HepG2 (cell line): ENCODE measurements around the gene SDHAF1. TPM values are rescaled to one million over a fixed set of nuclear protein-coding genes. Genes with fewer than 3 reads are reported as not detected.

Experiments used
- ATAC-seq: fragments of 200-7000 bp; cut with Tn5 transposase; 3 replicates; pipeline ENCODE4 v1.9.1; 2020; ENCODE audit warnings: mild to moderate bottlenecking, moderate library complexity
- BruUV-seq: library from RNA; stranded (reverse); fragments of 400-500 nt; replicated peaks from 2 replicates; lab custom pipeline; 2021; lab: Mats Ljungman, UMichigan
- CTCF ChIA-PET: fragments of 300-600 bp; formaldehyde crosslinking; extraction: SDS; loops from one replicate; lab custom pipeline; 2021; ENCODE audit warnings: low total read pairs, inconsistent platforms, low intra/inter-chr PET ratio; lab: Yijun Ruan, JAX
- POLR2A ChIA-PET: fragments of 350-600 bp; sonication (Branson Sonifier 250); formaldehyde crosslinking; loops from one replicate; lab custom pipeline; 2020; ENCODE audit warnings: antibody characterized with exemption, inconsistent platforms; lab: Yijun Ruan, JAX
- DNase-seq: peaks from one replicate; pipeline ENCODE4 v3.0.0-alpha.2; 2015; ENCODE audit warnings: low spot score
- FAIRE-seq: peaks from 3 replicates; lab custom pipeline; 2011; peaks lifted over from hg19 to GRCh38; lab: Jason Lieb, UNC
- H2AFZ ChIP-seq: one replicate; pipeline ENCODE4 v1.6.1; 2011; ENCODE audit warnings: low read length, inconsistent platforms
- H3K27ac ChIP-seq: fragments of 300-600 bp; 3 replicates; pipeline ENCODE4 v1.8.0; 2011; ENCODE audit warnings: mixed run types, mild to moderate bottlenecking, mixed read lengths, low read length, inconsistent platforms; ENCODE audit not compliant: insufficient read depth; ENCODE audit errors: extremely low read length
- H3K27me3 ChIP-seq, 2 experiments: fragments of 200-600 bp in 1 of 2; 2 replicates in 1 of 2; 3 replicates in 1 of 2; pipeline versions ENCODE4 v1.6.0 to v1.8.0; 2011; ENCODE audit warnings: low read length in 2 of 2, mild to moderate bottlenecking in 2 of 2, moderate library complexity in 2 of 2, inconsistent platforms in 1 of 2; ENCODE audit not compliant: insufficient read depth in 2 of 2, control insufficient read depth in 1 of 2
- H3K36me3 ChIP-seq, 2 experiments: fragments of 200-600 bp in 1 of 2; replicated peaks in 1 of 2; 2 replicates in 1 of 2; 3 replicates in 1 of 2; pipeline versions ENCODE4 v1.5.1 to v1.8.0; 2011; ENCODE audit warnings: low read length in 2 of 2, inconsistent platforms in 1 of 2; ENCODE audit not compliant: insufficient read depth in 2 of 2, control insufficient read depth in 1 of 2
- H3K4me1 ChIP-seq: 2 replicates; pipeline ENCODE4 v1.5.1; 2012; ENCODE audit warnings: low read length, inconsistent platforms; ENCODE audit not compliant: insufficient read depth
- H3K4me2 ChIP-seq: 2 replicates; pipeline ENCODE4 v1.6.0; 2011; ENCODE audit warnings: low read depth, low read length, inconsistent platforms
- H3K4me3 ChIP-seq, 3 experiments: fragments of 200-600 bp in 1 of 3; sonication (generic), shearing (Covaris generic) in 1 of 3; replicated peaks in 1 of 3; 2 replicates each; pipeline ENCODE4 v1.5.1; 2011 to 2016; ENCODE audit warnings: low read length in 3 of 3, inconsistent platforms in 2 of 3, low read depth in 2 of 3, mild to moderate bottlenecking in 2 of 3, control low read depth in 1 of 3, mixed read lengths in 1 of 3; ENCODE audit not compliant: insufficient read depth in 1 of 3
- H3K79me2 ChIP-seq: one replicate; pipeline ENCODE4 v1.6.1; 2011; ENCODE audit warnings: low read length, inconsistent platforms; ENCODE audit not compliant: insufficient read depth
- H3K9ac ChIP-seq: 2 replicates; pipeline ENCODE4 v1.6.0; 2011; ENCODE audit warnings: mild to moderate bottlenecking, low read depth, low read length, inconsistent platforms; ENCODE audit not compliant: insufficient read depth
- H3K9me3 ChIP-seq: 2 replicates; pipeline ENCODE4 v1.5.1; 2012; ENCODE audit warnings: mild to moderate bottlenecking, low read length
- H4K20me1 ChIP-seq: 2 replicates; pipeline ENCODE4 v1.6.0; 2011; ENCODE audit warnings: inconsistent platforms, mild to moderate bottlenecking, low read length, moderate library complexity; ENCODE audit not compliant: insufficient read depth
- AGO2 ChIP-seq: fragments of 200-400 bp; formaldehyde crosslinking; optimal IDR thresholded peaks from 2 replicates; pipeline ENCODE3; 2017; ENCODE audit warnings: mild to moderate bottlenecking, low read depth, low read length, moderate library complexity
- BATF2 ChIP-seq: sonication (generic); formaldehyde crosslinking; IDR thresholded peaks from 2 replicates; pipeline ENCODE4 v1.8.0; 2022; ENCODE audit warnings: mild to moderate bottlenecking, missing genetic modification reagents, moderate library complexity
- BRF2 ChIP-seq: sonication (generic); formaldehyde crosslinking; IDR thresholded peaks from 2 replicates; pipeline ENCODE4 v1.8.1; 2022; ENCODE audit warnings: mild to moderate bottlenecking, missing genetic modification reagents
- KLF16 ChIP-seq, 2 experiments: sonication (generic) in 1 of 2; formaldehyde crosslinking in 1 of 2; IDR thresholded peaks; 2 replicates each; pipeline versions ENCODE4 v1.6.1 to v1.8.0; 2016 to 2023; ENCODE audit warnings: missing genetic modification reagents in 2 of 2, missing compliant biosample characterization in 1 of 2
- STAT5B ChIP-seq: sonication (generic); formaldehyde crosslinking; IDR thresholded peaks from 2 replicates; pipeline ENCODE4 v1.4.0; 2020; ENCODE audit warnings: missing genetic modification reagents
- ZNF180 ChIP-seq: sonication (generic); formaldehyde crosslinking; IDR thresholded peaks from 2 replicates; pipeline ENCODE4 v1.4.0; 2020; ENCODE audit warnings: low read depth, missing genetic modification reagents, borderline replicate concordance
- ZNF343 ChIP-seq: sonication (generic); formaldehyde crosslinking; IDR thresholded peaks from 2 replicates; pipeline ENCODE4 v1.4.0; 2020; ENCODE audit warnings: mild to moderate bottlenecking, missing genetic modification reagents
- ZNF629 ChIP-seq: sonication (generic); formaldehyde crosslinking; conservative IDR thresholded peaks from 2 replicates; pipeline ENCODE4 v1.5.0; 2020; ENCODE audit warnings: missing genetic modification reagents
- ZNF724P ChIP-seq: sonication (generic); formaldehyde crosslinking; IDR thresholded peaks from 2 replicates; pipeline ENCODE4 v1.8.0; 2022; ENCODE audit warnings: missing genetic modification reagents, borderline replicate concordance
- ZNF784 ChIP-seq: sonication (generic); formaldehyde crosslinking; IDR thresholded peaks from 2 replicates; pipeline ENCODE4 v1.5.1; 2020; ENCODE audit warnings: missing genetic modification reagents, mild to moderate bottlenecking, borderline replicate concordance
- WGBS: methylation state at CpG from one replicate; pipeline ENCODE4 v1.1.6; 2017; ENCODE audit warnings: low lambda C conversion rate; 5-methylcytosine and 5-hydroxymethylcytosine counted together
- in situ Hi-C: cut with HindIII; loops from 2 replicates; pipeline ENCODE4 v1.10.0; 2017; ENCODE audit warnings: low pct_unique_long_range_greater_than_20kb; ENCODE audit not compliant: extremely low pct_ligation_motif_present
- intact Hi-C: fragments of 100-400 bp; cut with micrococcal nuclease; formaldehyde crosslinking; loops from one replicate; pipeline ENCODE4 v1.10.0; 2022; ENCODE audit not compliant: unreplicated experiment
- polyA plus RNA-seq, 8 experiments: library from polyadenylated mRNA; depleted of rRNA in 3 of 8; stranded (reverse) in 7 of 8; unstranded in 1 of 8; fragments of >200 nt; fragmentation: Illumina TruSeq in 4 of 8; extraction: Trizol in 4 of 8; gene quantifications; 2 replicates each; pipeline versions ENCODE4 v1.2.1 to v1.2.3, GENCODE V29; 2011 to 2016; ENCODE audit warnings: low read depth in 4 of 8, missing spikeins in 1 of 8, mixed read lengths in 1 of 8; ENCODE audit not compliant: insufficient read depth in 1 of 8
- total RNA-seq, 5 experiments: library from RNA; depleted of rRNA; stranded (reverse); fragments of >200 nt; fragmentation: Illumina TruSeq; extraction: Trizol; gene quantifications; 2 replicates each; pipeline ENCODE4 v1.2.3, GENCODE V29; 2016; ENCODE audit warnings: low read depth in 1 of 5

SDHAF1 gene
- total and polyA plus RNA-seq, 2 of the 13 experiments (the other 11 are each of a cell fraction or from before 2014, with no cell fraction given), result 17.8 to 22.8 TPM

- WGBS, result 95% methylated on average over 22 of the region's 22 CpGs
- H3K9me3 ChIP-seq, result no peaks in the 10 kb centered on the region
- no peak overlapping the region for H3K4me2 ChIP-seq
- DNase-seq, result no peak
- ATAC-seq, result no peak
- H3K4me1 ChIP-seq, result peaks cover 16% of the 10 kb centered on the region
- H3K9ac ChIP-seq, result no peak overlapping the region
- no peak for FAIRE-seq
- BruUV-seq, result no TSS peak
- H3K4me3 ChIP-seq, result no peak overlapping the region
- H3K79me2 ChIP-seq, result peaks cover 10% of the 10 kb centered on the region
- ChIA-PET CTCF (no interaction called here), POLR2A (no interaction called here)
- intact Hi-C loops (no loop called here), in situ Hi-C loops (no loop called here)
- H3K27me3 ChIP-seq, result no peaks in the 10 kb centered on the region
- H3K27ac ChIP-seq, result no peak overlapping the region
- peaks cover 2 to 9% of the 10 kb centered on the region in 2 experiments; a peak in 4 of 5 replicates for H3K36me3 ChIP-seq
- TF ChIP-seq ZNF180 (CRISPR knock-in tag), result no peak
- peak; percentile 50 for TF ChIP-seq AGO2
- peak; percentile 71 for TF ChIP-seq ZNF629 (CRISPR knock-in tag)
- H4K20me1 ChIP-seq, result no peaks in the 10 kb centered on the region
- H2AFZ ChIP-seq, result no peak overlapping the region
These were observed 24.2 kb downstream of the SDHAF1 start for GRCh38 chr19:36019061-36019670.

- BruUV-seq, result no TSS peak
- Histone ChIP-seq H4K20me1 (no peaks in the 10 kb centered on the region), H3K4me2 (no peak overlapping the region), H3K79me2 (no peaks in the 10 kb centered on the region), H3K4me1 (peaks cover 7% of the 10 kb centered on the region; the same call in 1 of the 2 replicates), H3K27ac (no peak overlapping the region), H3K4me3 (no peak overlapping the region), H2AFZ (no peak overlapping the region), H3K9me3 (no peaks in the 10 kb centered on the region), H3K27me3 (no peaks in the 10 kb centered on the region), H3K36me3 (peaks cover 6 to 13% of the 10 kb centered on the region in 2 experiments; a peak in 4 of 5 replicates), H3K9ac (no peak overlapping the region)
- WGBS, result 96% methylated on average over 5 of the region's 5 CpGs
- ATAC-seq (no peak), DNase-seq (no peak), FAIRE-seq (no peak)
- ChIA-PET POLR2A (no interaction called here), CTCF (no interaction called here)
- in situ Hi-C loops (no loop called here), intact Hi-C loops (no loop called here)
- TF ChIP-seq BATF2 (no peak), BRF2 (CRISPR knock-in tag) (no peak), KLF16 (CRISPR knock-in tag; IDR thresholded peaks at IDR 0.05) (no peak), ZNF784 (CRISPR knock-in tag) (no peak), ZNF724P (CRISPR knock-in tag) (no peak), STAT5B (CRISPR knock-in tag) (no peak), ZNF343 (CRISPR knock-in tag) (no peak)
These were observed 28.4 kb downstream of the SDHAF1 start for GRCh38 chr19:36023432-36023831.
